Measurements from ENCODE around the gene PLIN5. TPM values are rescaled to one million over a fixed set of nuclear protein-coding genes. Genes with fewer than 3 reads are reported as not detected.
"Not testable (repeated sequence)": the region's sequence is repeated elsewhere in the genome, so short reads cannot be mapped to it uniquely, and the experiment has no call there.

PLIN5 gene
- total RNA-seq, 1 donor: not detected

GRCh38 chr19:4550479-4551050, 15.5 kb upstream of the PLIN5 start:
- DNase-seq (ENCODE audit: low read depth): no peak
- TF ChIP-seq CTCF (IDR thresholded peaks at IDR 0.05; ENCODE audit: insufficient read depth, low read length): no peak
- H3K4me3 ChIP-seq (ENCODE audit: low read depth, low read length): no peak overlapping the region

DNA sequence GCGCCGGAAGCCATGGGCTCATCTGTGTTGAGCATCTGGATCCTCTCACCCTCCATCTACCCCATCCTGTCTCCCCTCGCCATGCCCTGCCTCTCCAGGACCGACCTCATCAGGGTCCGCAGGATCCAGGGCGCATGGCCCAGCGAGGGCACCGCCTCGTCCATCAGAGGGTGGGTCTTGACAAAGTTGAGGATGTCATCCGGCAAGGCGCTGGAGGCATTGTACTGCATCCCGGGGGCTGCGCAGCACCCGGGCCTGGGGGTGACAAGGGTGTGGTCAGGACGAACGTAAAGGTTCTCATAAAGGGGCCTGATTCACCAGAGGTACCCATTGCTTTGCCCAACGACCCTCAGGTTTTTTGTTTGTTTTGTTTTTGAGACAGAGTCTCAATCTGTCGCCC, 15.0 kb upstream of the PLIN5 start:
- DNase-seq (ENCODE audit: low read depth): no peak
- no peak for TF ChIP-seq CTCF (IDR thresholded peaks at IDR 0.05; ENCODE audit: insufficient read depth, low read length)
- H3K4me3 ChIP-seq (ENCODE audit: low read depth, low read length): no peak overlapping the region

DNA sequence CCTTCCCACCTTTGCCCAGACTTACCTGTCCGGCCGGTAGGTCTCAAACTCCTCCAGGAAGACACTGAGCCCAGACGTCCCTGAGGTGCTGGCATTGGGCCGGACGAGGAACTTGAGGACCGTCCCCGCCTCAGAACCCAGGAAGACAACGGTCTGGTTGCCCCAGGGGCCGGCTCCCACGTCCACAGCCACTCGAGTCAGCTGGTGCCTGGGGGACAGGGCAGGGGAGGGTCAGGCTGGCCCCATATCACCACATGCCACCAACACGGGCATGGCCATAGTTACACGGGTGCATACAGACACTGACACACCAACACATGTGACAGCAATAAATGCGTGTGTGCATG, 13.2 kb upstream of the PLIN5 start:
- H3K4me3 ChIP-seq (ENCODE audit: low read depth, low read length): no peak overlapping the region
- DNase-seq (ENCODE audit: low read depth): no peak
- TF ChIP-seq CTCF (IDR thresholded peaks at IDR 0.05; ENCODE audit: insufficient read depth, low read length): no peak

DNA sequence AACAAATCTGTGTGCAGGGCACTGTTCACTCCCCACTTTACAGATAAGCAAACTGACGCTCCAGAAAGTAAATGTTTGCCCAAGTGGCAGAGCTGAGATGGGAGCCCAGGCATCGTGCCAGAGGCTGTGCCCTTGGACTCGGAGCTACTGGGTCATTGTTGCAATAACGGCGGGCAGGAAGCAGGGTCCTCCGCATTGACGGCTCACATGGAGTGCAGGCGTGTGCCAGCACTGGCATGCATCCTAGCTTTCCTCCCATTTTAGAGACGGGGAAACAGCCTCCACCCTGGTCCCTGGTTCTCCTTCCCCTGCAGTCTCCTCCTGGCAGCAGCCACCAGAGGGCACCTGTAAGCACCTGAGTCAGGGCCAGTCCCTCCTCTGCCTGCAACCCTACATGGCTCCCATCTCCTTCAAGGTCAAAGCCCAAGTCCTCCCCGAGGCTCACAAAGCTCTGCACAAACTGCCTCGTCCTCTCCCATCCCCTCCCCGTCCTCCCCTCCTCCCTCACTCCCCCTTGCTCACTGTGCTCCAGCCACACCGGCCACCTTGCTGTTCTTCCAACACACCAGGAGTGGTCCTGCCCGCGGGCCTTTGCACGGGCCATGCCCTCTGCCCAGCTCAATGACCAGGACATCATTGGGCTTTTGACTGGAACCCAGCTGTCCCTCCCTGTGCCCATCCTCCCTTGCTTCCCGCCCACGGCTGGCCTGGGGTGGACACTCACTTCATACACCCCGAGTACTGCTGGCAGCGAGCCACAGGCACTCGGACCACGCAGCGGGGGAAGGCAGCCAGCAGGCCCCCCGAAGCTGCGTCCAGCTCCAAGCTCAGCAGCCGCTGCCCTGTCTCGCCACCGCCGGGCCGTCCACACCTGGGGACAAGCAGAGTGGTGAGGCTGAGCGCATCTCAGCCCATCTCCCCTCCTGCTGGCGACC, 12.5 kb upstream of the PLIN5 start:
- peak; percentile 11 for TF ChIP-seq CTCF (IDR thresholded peaks at IDR 0.05; ENCODE audit: insufficient read depth, low read length)
- DNase-seq (ENCODE audit: low read depth): no peak
- no peak overlapping the region for H3K4me3 ChIP-seq (ENCODE audit: low read depth, low read length)

- no peak for TF ChIP-seq CTCF (IDR thresholded peaks at IDR 0.05; ENCODE audit: insufficient read depth, low read length)
- no peak overlapping the region for H3K4me3 ChIP-seq (ENCODE audit: low read depth, low read length)
- DNase-seq (ENCODE audit: low read depth): no peak
These were observed 9.0 kb upstream of the PLIN5 start for GRCh38 chr19:4543842-4544647.

GRCh38 chr19:4542896-4543841, 8.1 kb upstream of the PLIN5 start:
- no peak for DNase-seq (ENCODE audit: low read depth)
- TF ChIP-seq CTCF (IDR thresholded peaks at IDR 0.05; ENCODE audit: insufficient read depth, low read length): no peak
- no peak overlapping the region for H3K4me3 ChIP-seq (ENCODE audit: low read depth, low read length)

- not testable (repeated sequence) for H3K4me3 ChIP-seq (ENCODE audit: low read depth, low read length); DNase-seq (ENCODE audit: low read depth)
These were observed 6.8 kb upstream of the PLIN5 start for GRCh38 chr19:4541806-4542145.
